Stromal cell of bone marrow (primary cell): ENCODE results near the gene BTN1A1.
A peak's percentile ranks its signal among the peaks of the same experiment; 100 is the strongest.
"Not testable (repeated sequence)": the region's sequence is repeated elsewhere in the genome, so short reads cannot be mapped to it uniquely, and the experiment has no call there.

Experiments
- DNase-seq: peaks from one replicate; pipeline ENCODE4 v3.0.0-alpha.2; 2012; ENCODE audit warnings: low read depth

BTN1A1 gene

GRCh38 chr6:26537846-26538571 lies 37.9 kb downstream of the BTN1A1 start, which contains the start of gene HMGN4:
TSS of gene HMGN4 (plus strand) at chr6:26538366. CDS start at chr6:26545207, 6,841 bp downstream.
- DNase-seq, result peak; percentile 77

- no peak for DNase-seq
These were observed 38.4 kb downstream of the BTN1A1 start for GRCh38 chr6:26538572-26538902.

- no peak for DNase-seq
These were observed 39.0 kb downstream of the BTN1A1 start for GRCh38 chr6:26539071-26539615.

GRCh38 chr6:26541579-26541978 lies 41.5 kb downstream of the BTN1A1 start:
- DNase-seq, result no peak

- DNase-seq, result no peak
These were observed 43.9 kb downstream of the BTN1A1 start for GRCh38 chr6:26543953-26544352.

GRCh38 chr6:26544473-26544872 lies 44.4 kb downstream of the BTN1A1 start:
- DNase-seq, result no peak

- no peak for DNase-seq
These were observed 45.5 kb downstream of the BTN1A1 start for GRCh38 chr6:26545627-26546026.

- DNase-seq, result not testable (repeated sequence)
These were observed 47.3 kb downstream of the BTN1A1 start for GRCh38 chr6:26547363-26547762.

- peak; percentile 14 for DNase-seq
These were observed 50.3 kb downstream of the BTN1A1 start for GRCh38 chr6:26550250-26550993.

- DNase-seq, result no peak
These were observed 52.1 kb downstream of the BTN1A1 start for GRCh38 chr6:26552205-26552604.

GRCh38 chr6:26552640-26553188 lies 52.6 kb downstream of the BTN1A1 start:
- DNase-seq, result no peak

- peak; percentile 31 for DNase-seq
These were observed 53.1 kb downstream of the BTN1A1 start for GRCh38 chr6:26553264-26553634.

GRCh38 chr6:26553635-26554446 lies 53.7 kb downstream of the BTN1A1 start:
- DNase-seq, result peak; percentile 82

- DNase-seq, result no peak
These were observed 54.3 kb downstream of the BTN1A1 start for GRCh38 chr6:26554447-26554696.

GRCh38 chr6:26554697-26555504 lies 54.8 kb downstream of the BTN1A1 start:
- peak; percentile 13 for DNase-seq

- DNase-seq, result no peak
These were observed 55.6 kb downstream of the BTN1A1 start for GRCh38 chr6:26555505-26556262.

- peak; percentile 76 for DNase-seq
These were observed 56.4 kb downstream of the BTN1A1 start for GRCh38 chr6:26556263-26557070.
